HEK293 (cell line): Measurements from ENCODE around the gene ETV6.

ENCODE experiments used
- CTCF ChIA-PET: fragments of 350-600 bp; formaldehyde crosslinking; extraction: SDS; loops from one replicate; lab custom pipeline; 2021; ENCODE audit warnings: antibody characterized with exemption; lab: Yijun Ruan, JAX
- POLR2A ChIA-PET: fragments of 300-600 bp; formaldehyde crosslinking; extraction: SDS; loops from one replicate; lab custom pipeline; 2020; ENCODE audit warnings: antibody characterized with exemption, inconsistent platforms; lab: Yijun Ruan, JAX
- H3K27ac ChIP-seq: fragments of 200-500 bp; sonication (Bioruptor generic); 2 replicates; pipeline ENCODE4 v1.5.1; 2014; ENCODE audit warnings: low read depth, low read length, control low read depth, inconsistent platforms; ENCODE audit errors: extremely low read depth
- H3K36me3 ChIP-seq, 2 experiments: fragments of 200-500 bp in 1 of 2; sonication (Bioruptor generic) in 1 of 2; 1 replicate in 1 of 2; 2 replicates in 1 of 2; pipeline ENCODE4 v1.5.1; 2014 to 2017; ENCODE audit warnings: inconsistent platforms in 2 of 2, low read length in 2 of 2; ENCODE audit not compliant: control insufficient read depth in 2 of 2, insufficient read depth in 1 of 2
- H3K4me1 ChIP-seq: fragments of 200-500 bp; sonication (Bioruptor generic); 2 replicates; pipeline ENCODE4 v1.5.1; 2014; ENCODE audit warnings: mild to moderate bottlenecking, low read length, inconsistent platforms; ENCODE audit not compliant: control insufficient read depth, insufficient read depth
- H3K4me3 ChIP-seq: 2 replicates; pipeline ENCODE4 v1.5.1; 2011; ENCODE audit warnings: low read depth, mild to moderate bottlenecking, control low read depth, low read length, moderate library complexity
- H3K9me3 ChIP-seq: fragments of 200-500 bp; sonication (Bioruptor generic); 2 replicates; pipeline ENCODE4 v1.5.1; 2014; ENCODE audit warnings: low read depth, low read length, inconsistent platforms; ENCODE audit not compliant: control insufficient read depth, insufficient read depth
- ELK4 ChIP-seq: IDR thresholded peaks from 2 replicates; pipeline ENCODE4 v1.6.1; 2011; ENCODE audit warnings: mild to moderate bottlenecking, low read depth, low read length, borderline replicate concordance
- HOXA7 ChIP-seq: sonication (generic); formaldehyde crosslinking; IDR thresholded peaks from 2 replicates; pipeline ENCODE4 v1.8.1; 2022; ENCODE audit warnings: missing genetic modification reagents, borderline replicate concordance
- INSM2 ChIP-seq: fragments of 450-650 bp; formaldehyde crosslinking; IDR thresholded peaks from 2 replicates; pipeline ENCODE4 v1.5.1; 2016; ENCODE audit warnings: missing biosample characterization, missing genetic modification characterization
- SP7 ChIP-seq: fragments of 450-650 bp; formaldehyde crosslinking; IDR thresholded peaks from 2 replicates; pipeline ENCODE4 v1.5.1; 2016; ENCODE audit warnings: missing biosample characterization, missing genetic modification characterization
- YY1 ChIP-seq: fragments of 450-650 bp; formaldehyde crosslinking; IDR thresholded peaks from 2 replicates; pipeline ENCODE4 v1.5.1; 2018; ENCODE audit warnings: missing biosample characterization, missing genetic modification characterization
- ZBTB11 ChIP-seq: fragments of 450-650 bp; formaldehyde crosslinking; conservative IDR thresholded peaks from 2 replicates; pipeline ENCODE4 v1.5.1; 2016; ENCODE audit warnings: low read depth, missing biosample characterization, missing genetic modification characterization
- ZFHX2 ChIP-seq: fragments of 450-650 bp; formaldehyde crosslinking; conservative IDR thresholded peaks from 2 replicates; pipeline ENCODE4 v1.5.1; 2016; ENCODE audit warnings: missing biosample characterization, missing genetic modification characterization
- ZFP3 ChIP-seq: fragments of 450-650 bp; formaldehyde crosslinking; IDR thresholded peaks from 2 replicates; pipeline ENCODE4 v1.5.1; 2016; ENCODE audit warnings: low read depth, missing biosample characterization, missing genetic modification characterization
- ZNF169 ChIP-seq: fragments of 450-650 bp; formaldehyde crosslinking; IDR thresholded peaks from 2 replicates; pipeline ENCODE4 v1.5.1; 2016; ENCODE audit warnings: missing biosample characterization, missing genetic modification characterization
- ZNF184 ChIP-seq: fragments of 450-650 bp; IDR thresholded peaks from 2 replicates; pipeline ENCODE4 v1.5.1; 2018; ENCODE audit warnings: missing biosample characterization, mild to moderate bottlenecking, missing genetic modification characterization
- ZNF23 ChIP-seq: fragments of 450-650 bp; formaldehyde crosslinking; IDR thresholded peaks from 2 replicates; pipeline ENCODE4 v1.5.1; 2016; ENCODE audit warnings: missing biosample characterization, missing genetic modification characterization, borderline replicate concordance
- ZNF280D ChIP-seq: fragments of 450-650 bp; formaldehyde crosslinking; IDR thresholded peaks from 2 replicates; pipeline ENCODE4 v1.5.1; 2016; ENCODE audit warnings: missing biosample characterization, missing genetic modification characterization
- ZNF335 ChIP-seq: fragments of 450-650 bp; formaldehyde crosslinking; conservative IDR thresholded peaks from 2 replicates; pipeline ENCODE4 v1.5.1; 2016; ENCODE audit warnings: missing biosample characterization, missing genetic modification characterization
- ZNF423 ChIP-seq: fragments of 450-650 bp; formaldehyde crosslinking; IDR thresholded peaks from 2 replicates; pipeline ENCODE4 v1.5.1; 2016; ENCODE audit warnings: missing biosample characterization, missing genetic modification characterization
- ZNF544 ChIP-seq: fragments of 450-650 bp; formaldehyde crosslinking; IDR thresholded peaks from 2 replicates; pipeline ENCODE4 v1.5.0; 2017; ENCODE audit warnings: missing biosample characterization, missing genetic modification characterization
- ZNF549 ChIP-seq: fragments of 450-650 bp; IDR thresholded peaks from 2 replicates; pipeline ENCODE4 v1.5.1; 2018; ENCODE audit warnings: missing biosample characterization, missing genetic modification characterization, mild to moderate bottlenecking, inconsistent platforms, moderate library complexity
- ZNF596 ChIP-seq: fragments of 450-650 bp; IDR thresholded peaks from 2 replicates; pipeline ENCODE4 v1.5.0; 2018; ENCODE audit warnings: missing biosample characterization, mild to moderate bottlenecking, missing genetic modification characterization, moderate library complexity
- ZNF621 ChIP-seq: fragments of 450-650 bp; formaldehyde crosslinking; IDR thresholded peaks from 2 replicates; pipeline ENCODE4 v1.5.1; 2017; ENCODE audit warnings: missing biosample characterization, missing genetic modification characterization
- ZNF639 ChIP-seq: fragments of 450-650 bp; formaldehyde crosslinking; IDR thresholded peaks from 2 replicates; pipeline ENCODE4 v1.5.1; 2016; ENCODE audit warnings: missing biosample characterization, missing genetic modification characterization
- ZSCAN4 ChIP-seq: fragments of 450-650 bp; formaldehyde crosslinking; IDR thresholded peaks from 2 replicates; pipeline ENCODE4 v1.5.1; 2017; ENCODE audit warnings: missing biosample characterization, missing genetic modification characterization

The ETV6 gene

GRCh38 chr12:11641522-11641921 is 8.0 kb upstream of the ETV6 start:
- Histone ChIP-seq H3K36me3 (no peaks in the 10 kb centered on the region), H3K27ac (no peak overlapping the region), H3K4me3 (no peak overlapping the region), H3K4me1 (no peaks in the 10 kb centered on the region), H3K9me3 (no peaks in the 10 kb centered on the region)
- CTCF ChIA-PET: no interaction called here
- TF ChIP-seq ZSCAN4 (tag by site-specific recombination) (no peak), ZNF423 (no peak), ELK4 (no peak), ZFHX2 (tag by site-specific recombination) (no peak), ZNF23 (tag by site-specific recombination) (no peak), ZNF184 (tag by site-specific recombination) (no peak), ZFP3 (tag by site-specific recombination) (no peak), ZBTB11 (tag by site-specific recombination) (no peak), HOXA7 (CRISPR knock-in tag) (no peak), ZNF335 (tag by site-specific recombination) (no peak), YY1 (tag by site-specific recombination) (no peak), ZNF549 (tag by site-specific recombination) (no peak), INSM2 (no peak), ZNF169 (tag by site-specific recombination) (no peak), SP7 (tag by site-specific recombination) (no peak)
- POLR2A ChIA-PET: no interaction called here

GRCh38 chr12:11642785-11643184 is 6.7 kb upstream of the ETV6 start:
- no peaks in the 10 kb centered on the region for H3K36me3 ChIP-seq
- TF ChIP-seq ZNF280D (tag by site-specific recombination) (no peak), ZNF639 (tag by site-specific recombination) (no peak), ZNF544 (no peak), ZNF596 (no peak), ZNF621 (no peak), INSM2 (no peak)

More at GRCh38 chr12:11642785-11643184, 6.7 kb upstream of the ETV6 start:
- ChIA-PET CTCF (interaction anchor here (0.7 kb wide), 1 partner anchor 20 kb away, joined by 3 read pairs; no protein-coding TSS in a partner anchor), POLR2A (no interaction called here)
- Histone ChIP-seq H3K9me3 (no peaks in the 10 kb centered on the region), H3K27ac (no peak overlapping the region), H3K4me3 (no peak overlapping the region), H3K4me1 (no peaks in the 10 kb centered on the region)
